ENCODE data around the gene CD2BP2.
"Not testable (repeated sequence)": the region's sequence is repeated elsewhere in the genome, so short reads cannot be mapped to it uniquely, and the experiment has no call there.

Gene CD2BP2

GRCh38 chr16:30397056-30397455, 41.9 kb upstream of the CD2BP2 start:
- CTCF ChIA-PET: interaction anchor here (1.5 to 4.4 kb wide), 3 partner anchors 10 to 26 kb away, joined by 6 to 40 read pairs (median 7); partner anchors contain the start of genes TBC1D10B and ZNF771
- H3K4me3 ChIP-seq (ENCODE audit: low read depth, low read length): no peak overlapping the region
- no peak for DNase-seq (ENCODE audit: low read depth, low spot score)
- TF ChIP-seq CTCF (IDR thresholded peaks at IDR 0.05; ENCODE audit: insufficient read depth, low read length, missing control alignments): no peak
- POLR2A ChIA-PET: interaction anchor here (3.3 kb wide), 1 partner anchor 10 kb away, joined by 11 read pairs; the partner anchor contains the start of gene ZNF771

- H3K4me3 ChIP-seq (ENCODE audit: low read depth, low read length); DNase-seq (ENCODE audit: low read depth, low spot score): not testable (repeated sequence)
- ChIA-PET POLR2A (interaction anchor here (3.3 kb wide), 1 partner anchor 11 kb away, joined by 11 read pairs; the partner anchor contains the start of gene ZNF771), CTCF (interaction anchor here (2.4 to 5.8 kb wide), 2 partner anchors 12 to 25 kb away, joined by 7 to 52 read pairs; partner anchors contain the start of genes TBC1D10B and ZNF771)
Observed at GRCh38 chr16:30396627-30397026, 41.5 kb upstream of the CD2BP2 start.

- CTCF ChIA-PET: interaction anchor here (1.0 to 5.8 kb wide), 5 partner anchors 13 to 263 kb away, joined by 4 to 52 read pairs (median 6); partner anchors contain the start of genes TBC1D10B and ZNF771
- POLR2A ChIA-PET: interaction anchor here (0.5 to 3.3 kb wide), 6 partner anchors 11 to 28 kb away, joined by 3 to 11 read pairs (median 5); partner anchors contain the start of genes TBC1D10B and ZNF771
- H3K4me3 ChIP-seq (ENCODE audit: low read depth, low read length): peak overlapping the region; percentile 77
- DNase-seq (ENCODE audit: low read depth, low spot score): no peak
- TF ChIP-seq CTCF (IDR thresholded peaks at IDR 0.05; ENCODE audit: insufficient read depth, low read length, missing control alignments): no peak
Observed at GRCh38 chr16:30395992-30396585, 41.0 kb upstream of the CD2BP2 start.

- peak; percentile 24 for TF ChIP-seq CTCF (IDR thresholded peaks at IDR 0.05; ENCODE audit: insufficient read depth, low read length, missing control alignments)
- CTCF ChIA-PET: interaction anchor here (0.8 to 5.8 kb wide), 8 partner anchors 14 to 263 kb away, joined by 3 to 52 read pairs (median 5); partner anchors contain the start of genes CD2BP2, TBC1D10B and ZNF771
- DNase-seq (ENCODE audit: low read depth, low spot score): peak; percentile 21
- POLR2A ChIA-PET: interaction anchor here (0.5 to 3.3 kb wide), 7 partner anchors 12 to 28 kb away, joined by 3 to 11 read pairs (median 5); partner anchors contain the start of genes TBC1D10B and ZNF771
- H3K4me3 ChIP-seq (ENCODE audit: low read depth, low read length): peak within 1 kb of the TSS; percentile 77
Observed at GRCh38 chr16:30395155-30395991, 40.3 kb upstream of the CD2BP2 start, which contains the start of gene ZNF48. TSS of gene ZNF48 (plus strand) at chr16:30395420. CDS start at chr16:30395795, 375 bp downstream.

GRCh38 chr16:30394592-30395154, 39.6 kb upstream of the CD2BP2 start:
- H3K4me3 ChIP-seq (ENCODE audit: low read depth, low read length): peak overlapping the region; percentile 77
- no peak for DNase-seq (ENCODE audit: low read depth, low spot score)
- ChIA-PET CTCF (interaction anchor here (0.8 to 5.8 kb wide), 9 partner anchors 12 to 264 kb away, joined by 3 to 52 read pairs (median 5); partner anchors contain the start of genes CD2BP2, SEPTIN1, TBC1D10B and ZNF771), POLR2A (interaction anchor here (1.1 to 3.3 kb wide), 5 partner anchors 12 to 24 kb away, joined by 4 to 11 read pairs (median 5); partner anchors contain the start of genes TBC1D10B and ZNF771)
- TF ChIP-seq CTCF (IDR thresholded peaks at IDR 0.05; ENCODE audit: insufficient read depth, low read length, missing control alignments): no peak

GRCh38 chr16:30383521-30383920, 28.4 kb upstream of the CD2BP2 start:
- ChIA-PET CTCF (interaction anchor here (1.1 kb wide), 1 partner anchor 23 kb away, joined by 3 read pairs; no protein-coding TSS in a partner anchor), POLR2A (interaction anchor here (1.0 to 1.9 kb wide), 2 partner anchors 12 to 13 kb away, joined by 6 to 8 read pairs; partner anchors contain the start of genes TBC1D10B and ZNF48)
- DNase-seq (ENCODE audit: low read depth, low spot score): no peak
- TF ChIP-seq CTCF (IDR thresholded peaks at IDR 0.05; ENCODE audit: insufficient read depth, low read length, missing control alignments): no peak
- H3K4me3 ChIP-seq (ENCODE audit: low read depth, low read length): no peak overlapping the region

All from AG04449 (cell line).